Right atrium auricular region (tissue), 2 donors: Measurements from ENCODE around the gene C4orf46. TPM values are rescaled to one million over a fixed set of nuclear protein-coding genes. Genes with fewer than 3 reads are reported as not detected.
"Not testable (repeated sequence)": the region's sequence is repeated elsewhere in the genome, so short reads cannot be mapped to it uniquely, and the experiment has no call there.

ENCODE experiments used
- DNase-seq: peaks from one replicate; pipeline ENCODE4 v3.0.0-alpha.2; 2019; ENCODE audit warnings: low spot score
- H3K27ac ChIP-seq, 2 donors: fragments of 200-600 bp; sonication (generic); 1 replicate in 1 of 2; 2 replicates in 1 of 2; pipeline ENCODE4 v1.5.1; 2016 to 2019
- H3K27me3 ChIP-seq, 2 donors: fragments of 200-600 bp; sonication (generic); one replicate each; pipeline versions ENCODE4 v1.5.1 to v1.6.0; 2017 to 2019
- H3K36me3 ChIP-seq: fragments of 200-600 bp; sonication (generic); one replicate; pipeline ENCODE4 v1.5.1; 2016
- H3K4me1 ChIP-seq, 2 donors: fragments of 200-600 bp; sonication (generic); one replicate each; pipeline versions ENCODE4 v1.5.1 to v1.6.0; 2017 to 2019
- H3K4me3 ChIP-seq, 2 donors: fragments of 200-600 bp; sonication (generic); 1 replicate in 1 of 2; 2 replicates in 1 of 2; pipeline ENCODE4 v1.5.1; 2017 to 2019; ENCODE audit warnings: mild to moderate bottlenecking in 1 of 2, moderate library complexity in 1 of 2
- H3K9me3 ChIP-seq, 2 donors: fragments of 200-600 bp; sonication (generic); one replicate each; pipeline ENCODE4 v1.5.1; 2019
- total RNA-seq, 2 donors: library from RNA; depleted of rRNA; stranded (reverse); fragments of >200 nt; gene quantifications; one replicate each; pipeline ENCODE4 v1.1.0, GENCODE V29; 2016
- TF ChIP-seq, protein P1 (sequence below), 2 donors: fragments of 200-600 bp; sonication (generic); IDR thresholded peaks; one replicate each; pipeline ENCODE4 v1.5.1; 2019; ENCODE audit warnings: antibody characterized with exemption in 2 of 2

C4orf46 gene
- 1 to 10 TPM; 3.2 to 4.2 TPM for total RNA-seq

DNA sequence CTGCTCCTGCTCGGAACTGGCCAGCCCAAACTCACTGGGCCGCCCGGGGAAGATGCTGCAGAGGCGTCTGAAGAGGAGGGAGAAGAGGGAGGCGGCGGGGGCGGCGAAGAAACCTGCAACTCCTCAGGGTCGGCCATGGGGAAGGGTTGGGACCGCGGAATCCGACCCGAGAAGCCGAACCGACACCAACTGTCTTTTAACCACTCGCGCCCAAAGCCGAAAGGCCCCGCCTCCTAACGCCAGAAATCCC lies at the start of gene C4orf46:
Gene C4orf46 (minus strand): TSS at position 223 of the 250 bp plus-strand sequence. CDS start 86 bp downstream, at position 137.
- H3K9me3 ChIP-seq = no peaks in the 10 kb centered on the region
- peak within 1 kb of the TSS; percentile 98 to 99 for H3K27ac ChIP-seq
- peak within 1 kb of the TSS; percentile 84 to 85 for H3K4me3 ChIP-seq
- TF ChIP-seq, protein P1, sequence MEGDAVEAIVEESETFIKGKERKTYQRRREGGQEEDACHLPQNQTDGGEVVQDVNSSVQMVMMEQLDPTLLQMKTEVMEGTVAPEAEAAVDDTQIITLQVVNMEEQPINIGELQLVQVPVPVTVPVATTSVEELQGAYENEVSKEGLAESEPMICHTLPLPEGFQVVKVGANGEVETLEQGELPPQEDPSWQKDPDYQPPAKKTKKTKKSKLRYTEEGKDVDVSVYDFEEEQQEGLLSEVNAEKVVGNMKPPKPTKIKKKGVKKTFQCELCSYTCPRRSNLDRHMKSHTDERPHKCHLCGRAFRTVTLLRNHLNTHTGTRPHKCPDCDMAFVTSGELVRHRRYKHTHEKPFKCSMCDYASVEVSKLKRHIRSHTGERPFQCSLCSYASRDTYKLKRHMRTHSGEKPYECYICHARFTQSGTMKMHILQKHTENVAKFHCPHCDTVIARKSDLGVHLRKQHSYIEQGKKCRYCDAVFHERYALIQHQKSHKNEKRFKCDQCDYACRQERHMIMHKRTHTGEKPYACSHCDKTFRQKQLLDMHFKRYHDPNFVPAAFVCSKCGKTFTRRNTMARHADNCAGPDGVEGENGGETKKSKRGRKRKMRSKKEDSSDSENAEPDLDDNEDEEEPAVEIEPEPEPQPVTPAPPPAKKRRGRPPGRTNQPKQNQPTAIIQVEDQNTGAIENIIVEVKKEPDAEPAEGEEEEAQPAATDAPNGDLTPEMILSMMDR (IDR thresholded peaks at IDR 0.05) = no peak
- no peaks in the 10 kb centered on the region for H3K36me3 ChIP-seq
- peaks cover 0 to 28% of the 10 kb centered on the region in 2 donors for H3K4me1 ChIP-seq
- no peak for DNase-seq
- no peaks in the 10 kb centered on the region for H3K27me3 ChIP-seq

DNA sequence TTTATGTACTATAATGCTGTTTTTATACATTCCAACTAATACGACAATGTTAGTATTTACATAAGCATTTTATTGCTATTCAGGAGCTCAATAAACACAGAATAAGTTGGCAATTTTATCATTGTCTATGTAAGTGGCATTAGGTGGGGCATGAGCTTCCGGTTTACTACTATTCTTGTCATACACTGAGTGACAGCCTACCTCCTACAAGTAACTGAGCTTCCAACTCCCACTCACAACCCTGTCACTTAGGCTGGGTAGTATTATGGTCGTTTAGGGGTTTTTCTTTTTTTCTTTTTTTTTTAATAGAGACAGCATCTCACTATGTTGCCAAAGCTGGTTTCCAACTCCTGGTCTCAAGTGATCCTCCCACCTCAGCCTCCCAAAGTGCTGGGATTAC lies 44.1 kb upstream of the C4orf46 start:
- DNase-seq = no peak
- H3K9me3 ChIP-seq = no peaks in the 10 kb centered on the region
- peaks cover 67% of the 10 kb centered on the region for H3K36me3 ChIP-seq
- H3K4me3 ChIP-seq = no peak overlapping the region
- H3K4me1 ChIP-seq = no peaks in the 10 kb centered on the region
- H3K27ac ChIP-seq = no peak overlapping the region
- TF ChIP-seq, protein P1 (IDR thresholded peaks at IDR 0.05) = no peak
- H3K27me3 ChIP-seq = no peaks in the 10 kb centered on the region

DNA sequence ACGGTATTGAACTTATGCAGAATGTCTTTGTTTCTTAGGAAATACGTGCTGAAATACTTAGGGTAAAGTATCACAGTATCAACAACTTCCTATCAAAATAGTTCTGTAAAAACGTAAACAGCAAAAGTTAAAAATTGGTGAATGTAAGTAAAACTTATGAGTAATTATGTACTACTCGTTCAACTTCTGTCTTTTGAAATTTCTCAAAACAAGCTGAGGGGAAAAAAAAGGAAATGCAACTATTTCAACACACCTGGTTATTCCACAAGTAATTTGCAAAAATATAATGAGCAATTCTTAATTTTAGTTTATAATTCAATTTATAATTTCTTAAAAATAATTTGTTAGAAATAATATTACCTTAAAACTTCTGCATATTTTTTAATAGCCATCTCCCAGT lies 43.2 kb upstream of the C4orf46 start:
- Histone ChIP-seq H3K4me1 (no peaks in the 10 kb centered on the region), H3K9me3 (no peaks in the 10 kb centered on the region), H3K27me3 (no peaks in the 10 kb centered on the region), H3K36me3 (peaks cover 74% of the 10 kb centered on the region), H3K4me3 (no peak overlapping the region), H3K27ac (no peak overlapping the region)
- TF ChIP-seq, protein P1 (IDR thresholded peaks at IDR 0.05) = no peak
- no peak for DNase-seq

DNA sequence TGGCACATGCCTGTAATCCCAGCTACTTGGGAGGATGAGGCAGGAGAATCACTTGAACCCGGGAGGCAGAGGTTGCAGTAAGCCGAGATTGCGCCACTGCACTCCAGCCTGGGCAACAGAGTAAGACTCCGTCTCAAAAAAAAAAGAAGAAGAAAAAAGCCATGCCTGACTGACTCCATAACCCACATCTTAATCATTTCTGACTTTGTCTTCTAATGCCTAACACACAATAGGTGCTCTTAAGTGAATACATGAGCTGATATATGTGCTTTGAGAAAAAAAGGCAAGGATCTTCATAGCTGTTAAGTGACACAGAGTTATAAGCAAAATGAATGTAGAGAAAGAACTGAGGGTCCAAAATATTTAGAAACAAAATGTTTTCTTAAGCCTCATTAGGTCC lies 40.9 kb upstream of the C4orf46 start:
- H3K4me3 ChIP-seq, DNase-seq, H3K4me1 ChIP-seq, H3K27me3 ChIP-seq, H3K9me3 ChIP-seq, H3K27ac ChIP-seq: not testable (repeated sequence)
- H3K36me3 ChIP-seq = peaks cover 75% of the 10 kb centered on the region

DNA sequence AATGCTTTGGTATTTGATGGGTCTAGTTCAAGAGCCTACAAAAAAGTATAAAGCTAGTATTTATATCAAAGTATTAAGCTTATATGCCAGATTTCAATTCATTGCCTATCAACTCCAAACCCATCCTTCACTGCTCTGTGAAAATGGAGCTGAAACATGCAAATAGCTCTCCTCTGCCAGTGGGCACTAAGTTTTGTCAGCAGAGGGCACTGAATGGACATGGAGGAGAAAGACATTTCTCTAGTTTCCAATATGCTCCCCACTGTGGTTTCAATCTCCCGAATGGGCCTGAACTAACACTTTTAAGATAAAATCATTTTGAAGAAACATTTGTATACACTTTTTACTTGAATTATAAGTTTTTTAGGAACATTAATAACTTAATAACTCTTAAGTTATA lies 39.1 kb upstream of the C4orf46 start:
- TF ChIP-seq, protein P1 (IDR thresholded peaks at IDR 0.05) = peak in 1 of 2 donors; percentile 27
- no peaks in the 10 kb centered on the region for H3K27me3 ChIP-seq
- H3K4me3 ChIP-seq = no peak overlapping the region
- H3K9me3 ChIP-seq = no peaks in the 10 kb centered on the region
- DNase-seq = no peak
- H3K27ac ChIP-seq = no peak overlapping the region
- no peaks in the 10 kb centered on the region for H3K4me1 ChIP-seq
- H3K36me3 ChIP-seq = peaks cover 74% of the 10 kb centered on the region

DNA sequence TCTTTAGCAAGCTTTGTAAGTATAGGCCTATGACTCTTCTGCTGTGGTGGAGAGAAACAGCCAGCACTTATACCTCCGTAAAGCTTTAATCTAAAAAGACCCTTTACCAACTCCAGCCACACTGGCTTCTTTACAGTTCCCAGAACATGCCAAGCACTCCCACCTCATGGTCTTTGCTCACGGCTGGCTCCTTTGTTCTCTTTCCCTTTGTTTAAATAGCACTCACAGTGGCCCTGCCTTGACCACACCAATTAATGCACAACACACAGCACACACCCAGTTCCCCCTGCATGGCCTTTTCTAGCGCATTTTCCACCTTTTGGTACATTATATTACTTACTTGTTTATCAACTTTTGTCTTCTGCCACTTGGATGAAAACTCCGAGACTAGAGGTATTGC lies 32.6 kb upstream of the C4orf46 start:
- no peaks in the 10 kb centered on the region for H3K9me3 ChIP-seq
- TF ChIP-seq, protein P1 (IDR thresholded peaks at IDR 0.05) = no peak
- H3K27me3 ChIP-seq = no peaks in the 10 kb centered on the region
- DNase-seq = no peak
- peaks cover 74% of the 10 kb centered on the region for H3K36me3 ChIP-seq
- no peaks in the 10 kb centered on the region for H3K4me1 ChIP-seq
- H3K27ac ChIP-seq = no peak overlapping the region
- no peak overlapping the region for H3K4me3 ChIP-seq
